OCI-LY1 (cell line): ENCODE measurements around the gene GNB5.

Experiments
- EZH2 ChIP-seq: fragments of 200-600 bp; sonication (generic), shearing (Covaris generic); IDR thresholded peaks from 2 replicates; pipeline ENCODE4 v1.8.0; 2017; ENCODE audit warnings: borderline replicate concordance, mixed run types, mild to moderate bottlenecking, antibody characterized with exemption, low read length, moderate library complexity, mixed read lengths
- TF ChIP-seq, protein P1 (sequence below): fragments of 200-600 bp; sonication (generic), shearing (Covaris generic); IDR thresholded peaks from 2 replicates; pipeline ENCODE4 v1.5.1; 2017; ENCODE audit warnings: mild to moderate bottlenecking, antibody characterized with exemption, low read length, moderate library complexity, mixed read lengths

DNA sequence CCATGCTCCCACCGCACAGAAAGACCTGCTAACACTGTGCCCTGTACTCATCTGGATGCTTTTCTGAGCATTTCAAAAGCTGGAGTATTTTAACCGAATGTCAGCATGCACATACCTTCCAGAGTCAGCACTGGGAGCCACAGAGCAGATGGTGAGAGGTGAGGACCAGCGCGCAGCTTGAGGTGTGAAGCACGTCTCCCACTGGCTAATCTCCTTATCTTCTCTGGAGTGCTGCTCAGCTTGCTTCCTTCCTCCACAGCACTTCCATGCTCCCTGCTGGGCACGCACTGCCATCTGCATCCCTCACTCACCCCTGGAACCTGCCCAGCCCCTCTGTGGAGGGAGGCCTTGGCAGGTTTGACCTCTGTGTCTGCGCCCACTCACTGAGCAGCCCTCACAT lies at the start of gene GNB5:
- TF ChIP-seq, protein P1, sequence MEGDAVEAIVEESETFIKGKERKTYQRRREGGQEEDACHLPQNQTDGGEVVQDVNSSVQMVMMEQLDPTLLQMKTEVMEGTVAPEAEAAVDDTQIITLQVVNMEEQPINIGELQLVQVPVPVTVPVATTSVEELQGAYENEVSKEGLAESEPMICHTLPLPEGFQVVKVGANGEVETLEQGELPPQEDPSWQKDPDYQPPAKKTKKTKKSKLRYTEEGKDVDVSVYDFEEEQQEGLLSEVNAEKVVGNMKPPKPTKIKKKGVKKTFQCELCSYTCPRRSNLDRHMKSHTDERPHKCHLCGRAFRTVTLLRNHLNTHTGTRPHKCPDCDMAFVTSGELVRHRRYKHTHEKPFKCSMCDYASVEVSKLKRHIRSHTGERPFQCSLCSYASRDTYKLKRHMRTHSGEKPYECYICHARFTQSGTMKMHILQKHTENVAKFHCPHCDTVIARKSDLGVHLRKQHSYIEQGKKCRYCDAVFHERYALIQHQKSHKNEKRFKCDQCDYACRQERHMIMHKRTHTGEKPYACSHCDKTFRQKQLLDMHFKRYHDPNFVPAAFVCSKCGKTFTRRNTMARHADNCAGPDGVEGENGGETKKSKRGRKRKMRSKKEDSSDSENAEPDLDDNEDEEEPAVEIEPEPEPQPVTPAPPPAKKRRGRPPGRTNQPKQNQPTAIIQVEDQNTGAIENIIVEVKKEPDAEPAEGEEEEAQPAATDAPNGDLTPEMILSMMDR = no peak
- no peak for TF ChIP-seq EZH2
